GM21619 (cell line): ENCODE results near the gene FAM111B.
"Not testable (repeated sequence)": the region's sequence is repeated elsewhere in the genome, so short reads cannot be mapped to it uniquely, and the experiment has no call there.

Experiments
- ATAC-seq: cut with Tn5 transposase; IDR thresholded peaks from one replicate; pipeline ENCODE4 v1.9.1; 2021; ENCODE audit not compliant: unreplicated experiment

The FAM111B gene, protein sequence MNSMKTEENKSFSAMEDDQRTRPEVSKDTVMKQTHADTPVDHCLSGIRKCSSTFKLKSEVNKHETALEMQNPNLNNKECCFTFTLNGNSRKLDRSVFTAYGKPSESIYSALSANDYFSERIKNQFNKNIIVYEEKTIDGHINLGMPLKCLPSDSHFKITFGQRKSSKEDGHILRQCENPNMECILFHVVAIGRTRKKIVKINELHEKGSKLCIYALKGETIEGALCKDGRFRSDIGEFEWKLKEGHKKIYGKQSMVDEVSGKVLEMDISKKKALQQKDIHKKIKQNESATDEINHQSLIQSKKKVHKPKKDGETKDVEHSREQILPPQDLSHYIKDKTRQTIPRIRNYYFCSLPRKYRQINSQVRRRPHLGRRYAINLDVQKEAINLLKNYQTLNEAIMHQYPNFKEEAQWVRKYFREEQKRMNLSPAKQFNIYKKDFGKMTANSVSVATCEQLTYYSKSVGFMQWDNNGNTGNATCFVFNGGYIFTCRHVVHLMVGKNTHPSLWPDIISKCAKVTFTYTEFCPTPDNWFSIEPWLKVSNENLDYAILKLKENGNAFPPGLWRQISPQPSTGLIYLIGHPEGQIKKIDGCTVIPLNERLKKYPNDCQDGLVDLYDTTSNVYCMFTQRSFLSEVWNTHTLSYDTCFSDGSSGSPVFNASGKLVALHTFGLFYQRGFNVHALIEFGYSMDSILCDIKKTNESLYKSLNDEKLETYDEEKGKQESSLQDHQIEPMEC

GRCh38 chr11:59106363-59107336 is at the start of gene FAM111B:
TSS of gene FAM111B (plus strand) at chr11:59107237. CDS start at chr11:59109626, 2,389 bp downstream.
- peak; percentile 73 for ATAC-seq

GRCh38 chr11:59058120-59059033 is 48.7 kb upstream of the FAM111B start:
- peak; percentile 91 for ATAC-seq

DNA sequence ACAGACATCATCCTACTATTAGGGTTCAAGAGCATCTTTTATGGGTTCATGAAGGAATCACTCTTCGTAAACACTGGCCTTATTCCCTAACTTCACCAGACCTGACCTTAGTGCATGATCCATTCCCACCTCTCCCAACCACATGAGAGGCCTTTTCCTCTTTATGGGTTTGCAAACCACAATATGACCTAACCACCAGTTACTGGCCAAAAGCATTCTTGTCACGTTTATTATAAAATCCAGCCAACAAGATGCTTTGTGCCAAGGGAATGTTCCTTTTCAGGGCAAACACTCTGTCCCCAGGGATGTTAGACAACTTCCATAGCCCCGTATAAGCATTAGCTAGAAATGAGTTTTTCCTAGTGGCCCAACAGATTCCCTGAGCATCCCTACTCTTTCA is 46.9 kb upstream of the FAM111B start:
- ATAC-seq: not testable (repeated sequence)

GRCh38 chr11:59062602-59063529 is 44.2 kb upstream of the FAM111B start:
- no peak for ATAC-seq

GRCh38 chr11:59063996-59064727 is 42.9 kb upstream of the FAM111B start:
- not testable (repeated sequence) for ATAC-seq

GRCh38 chr11:59069087-59069486 is 38.0 kb upstream of the FAM111B start:
- no peak for ATAC-seq

GRCh38 chr11:59076876-59077571 is 30.0 kb upstream of the FAM111B start:
- peak; percentile 75 for ATAC-seq

GRCh38 chr11:59078435-59078834 is 28.6 kb upstream of the FAM111B start:
- ATAC-seq: no peak

GRCh38 chr11:59079086-59079485 is 28.0 kb upstream of the FAM111B start:
- ATAC-seq: no peak

DNA sequence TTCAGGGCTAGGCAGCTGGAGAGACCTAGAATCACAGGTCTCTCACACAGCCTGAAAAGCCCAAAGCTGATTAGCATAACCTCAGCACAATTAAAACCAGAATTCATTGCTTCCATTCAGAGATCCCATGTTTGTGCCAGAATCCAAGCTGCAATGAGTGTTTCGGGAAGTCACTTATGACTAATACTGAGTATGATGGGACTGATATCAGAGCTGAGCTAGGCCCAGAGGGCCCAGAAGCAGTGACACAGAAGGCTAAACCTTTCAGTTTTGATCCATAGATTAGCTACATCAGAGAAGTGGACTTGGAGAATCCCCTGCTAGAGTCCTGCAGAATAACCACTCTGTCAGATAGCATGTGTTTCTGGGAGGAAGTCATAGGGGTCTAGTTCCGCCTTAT is 26.6 kb upstream of the FAM111B start:
- not testable (repeated sequence) for ATAC-seq

- not testable (repeated sequence) for ATAC-seq
Measured at GRCh38 chr11:59081430-59082020, 25.5 kb upstream of the FAM111B start.

GRCh38 chr11:59086007-59086406 is 21.0 kb upstream of the FAM111B start, which contains the start of gene GLYATL1B:
TSS of gene GLYATL1B (plus strand) at chr11:59086307. CDS start at chr11:59086307, 0 bp downstream.
- not testable (repeated sequence) for ATAC-seq

DNA sequence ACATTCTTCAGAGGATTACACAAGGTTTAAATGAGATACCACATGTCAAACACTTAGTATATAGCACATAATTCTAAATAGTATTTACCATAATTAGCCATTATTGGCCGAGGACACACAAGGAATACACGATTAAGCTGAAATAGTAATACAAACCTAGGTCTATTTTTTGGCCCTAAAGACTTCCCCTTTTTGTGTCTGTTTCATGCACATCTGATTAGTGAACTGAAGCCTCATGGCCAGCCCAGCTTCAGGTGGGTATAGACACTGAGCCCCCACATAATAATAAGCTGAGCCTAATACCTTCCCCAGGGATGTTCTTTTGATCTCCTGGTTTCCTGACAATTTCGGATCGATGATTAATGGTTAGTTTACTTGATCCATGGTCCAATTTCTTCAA is 18.9 kb upstream of the FAM111B start:
- no peak for ATAC-seq

DNA sequence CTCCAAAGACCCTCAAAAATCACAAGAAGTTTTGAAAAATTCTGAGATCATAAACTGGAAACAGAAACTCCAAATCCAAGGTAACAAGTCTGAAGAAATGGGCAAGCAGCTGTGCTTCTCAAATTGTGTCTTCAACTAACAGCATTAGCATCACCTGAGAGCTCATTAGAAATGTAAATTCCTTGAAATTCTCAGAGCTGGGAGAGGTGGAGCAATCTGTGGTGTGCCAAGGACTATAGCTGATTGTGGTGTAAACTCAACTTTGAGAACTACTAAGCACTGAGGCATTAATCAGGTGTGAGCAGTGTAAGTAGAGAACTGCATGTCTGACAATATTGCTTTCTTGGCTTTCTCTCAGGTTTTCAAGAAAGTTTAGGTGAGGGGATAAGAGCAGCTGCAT is 13.5 kb upstream of the FAM111B start:
- not testable (repeated sequence) for ATAC-seq

- ATAC-seq: peak; percentile 72
Measured at GRCh38 chr11:59095225-59095624, 11.8 kb upstream of the FAM111B start.

GRCh38 chr11:59095972-59096575 is 11.0 kb upstream of the FAM111B start:
- not testable (repeated sequence) for ATAC-seq
